Measurements from ENCODE around the gene S100A5.
"Not testable (repeated sequence)": the region's sequence is repeated elsewhere in the genome, so short reads cannot be mapped to it uniquely, and the experiment has no call there.

Gene S100A5

GRCh38 chr1:153567621-153568366 is 27.1 kb upstream of the S100A5 start:
- no peak for DNase-seq (ENCODE audit: insufficient read length, low spot score)
- FAIRE-seq = no peak

DNA sequence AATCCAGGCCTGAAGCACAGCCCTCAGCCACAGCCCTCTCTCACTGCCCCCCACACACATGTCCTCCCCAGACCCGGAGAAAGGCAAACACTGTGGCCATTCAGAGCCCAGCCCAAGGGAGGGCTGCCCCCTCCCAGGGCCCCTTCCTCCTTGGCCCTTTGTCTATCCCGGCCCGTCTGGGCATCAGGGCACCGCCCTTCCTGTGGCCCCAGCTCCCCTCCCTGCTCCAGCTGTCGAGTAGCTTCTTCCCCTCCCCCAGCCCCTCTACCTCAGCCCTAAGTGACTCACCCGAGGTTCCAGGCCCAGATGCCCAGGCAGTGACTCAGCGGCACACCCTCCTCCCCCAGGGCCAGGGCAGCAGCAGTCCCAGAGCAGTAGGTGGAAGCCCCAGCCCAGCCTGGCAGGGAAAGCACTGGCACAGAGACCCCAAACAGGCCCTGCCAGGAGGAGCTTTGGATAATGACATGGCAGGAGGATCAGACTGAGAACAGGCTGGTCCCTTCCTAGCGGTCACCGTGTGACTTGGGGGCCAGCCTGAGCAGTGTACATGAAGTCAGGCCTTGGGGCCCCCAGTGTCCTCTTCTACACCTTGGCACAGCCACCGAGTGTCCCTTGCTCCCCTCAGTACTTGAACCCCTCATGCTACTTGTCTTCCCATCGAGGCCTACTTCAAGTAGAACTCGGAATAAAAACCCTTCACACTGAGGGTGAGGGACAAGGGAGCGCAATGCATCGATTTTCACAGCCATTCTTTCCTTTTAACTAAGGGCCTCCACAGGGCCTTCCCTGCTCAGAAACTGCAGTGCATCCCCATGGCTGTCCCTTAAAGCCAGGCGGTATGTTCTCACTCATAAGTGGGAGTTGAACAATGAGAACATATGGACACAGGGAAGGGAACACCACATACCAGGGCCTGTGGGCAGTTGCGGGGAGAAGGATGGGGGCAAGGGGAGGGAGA is 26.0 kb upstream of the S100A5 start:
- DNase-seq (ENCODE audit: insufficient read length, low spot score) (peak; percentile 97), FAIRE-seq (peak; percentile 78)

DNA sequence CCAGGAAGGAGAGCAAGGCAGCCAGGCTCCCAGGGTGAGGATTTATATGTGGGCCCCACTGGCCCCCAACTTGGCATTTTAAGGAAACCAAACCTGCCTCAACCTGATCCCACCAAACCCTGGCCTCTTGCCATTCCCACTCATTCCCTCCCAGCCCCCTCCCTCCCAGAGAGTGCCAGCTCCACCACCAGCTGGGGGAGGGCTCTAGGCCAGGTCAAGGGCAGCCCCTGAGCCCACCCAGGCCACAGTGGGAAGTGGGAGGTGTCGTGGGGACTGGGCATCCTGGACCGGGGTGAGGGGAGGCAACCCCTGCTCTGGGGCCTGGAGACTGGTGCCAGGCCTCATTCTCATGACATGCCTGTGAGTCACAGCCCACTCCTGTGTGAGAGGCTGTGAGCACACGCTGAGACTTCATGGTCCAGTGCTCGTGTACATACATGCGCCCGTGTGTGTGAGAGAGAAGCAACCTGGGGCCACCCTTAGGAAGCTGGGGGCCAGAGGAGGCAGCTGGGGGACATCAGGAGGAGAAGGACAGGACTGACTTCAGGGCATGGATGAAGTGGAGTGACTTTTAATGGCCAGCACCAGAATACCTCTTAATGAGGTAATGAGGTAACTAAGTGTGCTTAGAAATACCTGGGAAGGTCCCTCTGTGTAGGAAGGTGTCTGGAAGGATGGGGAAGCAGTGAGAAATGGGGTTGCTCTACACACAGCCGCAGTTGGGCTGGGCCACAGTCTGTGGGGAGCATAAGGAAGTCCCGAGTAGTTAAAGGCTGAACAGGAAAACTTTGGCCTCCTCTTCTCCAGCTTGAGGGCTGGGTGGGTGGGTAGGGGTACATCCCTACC is 25.0 kb upstream of the S100A5 start, which contains the start of gene S100A2:
Gene S100A2 (minus strand): TSS at position 316 of the 846 bp plus-strand sequence. CDS start 1,967 bp downstream, outside the sequence.
- FAIRE-seq = no peak
- no peak for DNase-seq (ENCODE audit: insufficient read length, low spot score)

GRCh38 chr1:153563991-153564390 is 23.3 kb upstream of the S100A5 start:
- DNase-seq (ENCODE audit: insufficient read length, low spot score) = no peak
- FAIRE-seq = no peak

GRCh38 chr1:153563483-153563901 is 22.8 kb upstream of the S100A5 start:
- FAIRE-seq = no peak
- DNase-seq (ENCODE audit: insufficient read length, low spot score) = no peak

GRCh38 chr1:153562021-153562420 is 21.3 kb upstream of the S100A5 start:
- DNase-seq (ENCODE audit: insufficient read length, low spot score); FAIRE-seq: not testable (repeated sequence)

GRCh38 chr1:153561466-153561985 is 20.8 kb upstream of the S100A5 start:
- FAIRE-seq (no peak), DNase-seq (ENCODE audit: insufficient read length, low spot score) (no peak)

DNA sequence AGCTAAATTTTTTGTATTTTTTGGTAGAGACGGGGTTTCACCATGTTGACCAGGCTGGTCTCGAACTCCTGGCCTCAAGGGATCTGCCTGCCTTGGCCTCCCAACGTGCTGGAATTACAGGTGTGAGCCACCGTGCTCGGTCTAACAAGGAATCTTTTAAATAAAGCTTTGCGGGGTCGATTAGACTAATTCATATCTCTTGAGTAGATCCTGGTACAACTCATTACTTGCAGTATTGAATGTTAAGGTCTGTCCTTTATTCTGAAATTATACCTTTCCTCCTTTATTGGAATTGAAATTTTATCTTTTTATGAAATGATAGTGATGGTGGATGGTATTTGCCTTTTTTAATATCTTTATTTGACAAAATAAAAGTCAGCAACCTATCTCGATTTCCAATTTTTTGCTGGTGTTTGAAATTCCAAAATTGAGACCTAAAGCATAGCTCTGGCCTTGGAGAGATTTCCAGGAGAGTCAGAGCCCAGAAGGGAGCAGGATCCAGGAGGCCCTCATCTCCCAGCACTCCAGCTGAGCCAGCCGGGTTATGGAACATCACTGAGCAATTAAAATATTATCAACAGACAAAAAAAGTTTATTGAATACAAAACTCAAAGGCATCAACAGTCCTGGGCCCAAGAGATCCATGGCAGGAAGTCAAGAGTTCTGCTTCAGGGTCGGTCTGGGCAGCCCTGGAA is 20.2 kb upstream of the S100A5 start:
- no peak for FAIRE-seq

DNA sequence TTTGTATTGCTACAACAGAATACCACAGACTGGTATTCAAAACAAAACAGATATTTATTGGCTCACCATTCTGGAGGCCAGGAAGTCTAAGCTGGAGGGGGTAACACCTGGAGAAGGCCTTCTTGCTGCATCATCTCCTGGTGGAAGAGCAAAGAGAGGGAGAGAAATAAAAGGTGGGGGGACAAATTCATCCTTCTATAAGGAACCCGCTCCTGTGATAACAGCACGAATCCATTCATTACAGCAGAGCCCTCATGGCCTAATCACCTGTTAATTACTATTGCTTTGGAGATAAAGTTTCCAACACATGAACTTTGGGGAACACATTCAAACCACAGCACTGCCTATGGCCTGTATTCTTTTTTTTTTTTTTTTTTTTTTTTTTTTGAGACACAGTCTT is 19.5 kb upstream of the S100A5 start:
- DNase-seq (ENCODE audit: insufficient read length, low spot score) (no peak), FAIRE-seq (no peak)

More for the DNA sequence above, 20.2 kb upstream of the S100A5 start:
- DNase-seq (ENCODE audit: insufficient read length, low spot score) = no peak

- no peak for FAIRE-seq
Measured at GRCh38 chr1:153557877-153558276, 17.1 kb upstream of the S100A5 start.

GRCh38 chr1:153556348-153556747 is 15.6 kb upstream of the S100A5 start:
- DNase-seq (ENCODE audit: insufficient read length, low spot score) (no peak), FAIRE-seq (no peak)

More at GRCh38 chr1:153557877-153558276, 17.1 kb upstream of the S100A5 start:
- DNase-seq (ENCODE audit: insufficient read length, low spot score) = no peak

DNA sequence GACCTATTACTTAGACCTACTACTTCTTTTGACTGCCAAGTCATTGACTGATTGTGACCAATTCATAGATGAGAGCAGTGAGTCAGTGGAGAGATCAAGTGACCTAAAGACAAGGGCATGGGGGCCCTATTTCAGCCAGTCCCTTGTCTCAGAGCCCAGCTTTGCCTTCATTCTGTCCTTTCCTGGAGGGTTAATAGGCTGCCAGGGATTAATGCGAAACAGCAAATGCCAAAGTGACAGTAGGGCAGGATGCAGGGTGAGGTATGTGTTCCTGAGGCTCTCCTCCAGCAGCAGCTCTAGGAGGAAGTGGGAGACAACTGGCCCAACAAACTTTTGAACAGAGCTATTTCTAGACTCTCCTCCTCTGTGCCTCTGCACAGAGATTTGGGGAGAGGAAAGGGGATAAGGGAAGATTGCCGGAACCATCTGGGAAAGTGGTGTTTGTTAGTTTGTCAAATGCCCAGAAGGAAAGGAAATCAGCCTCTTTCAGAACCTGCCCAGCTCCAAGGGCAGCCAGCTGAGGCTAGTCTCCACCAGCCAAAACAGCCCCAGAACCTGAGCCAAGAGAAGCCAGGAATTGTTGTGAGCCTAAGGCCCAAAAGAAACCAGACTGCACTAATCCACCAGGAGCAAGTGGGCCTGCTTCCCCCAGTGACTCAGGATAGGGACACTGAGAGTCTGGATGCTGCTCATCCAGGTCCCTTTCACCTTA is 13.3 kb upstream of the S100A5 start:
- DNase-seq (ENCODE audit: insufficient read length, low spot score) (no peak), FAIRE-seq (no peak)

- no peak for FAIRE-seq
Measured at GRCh38 chr1:153553096-153553495, 12.4 kb upstream of the S100A5 start.

GRCh38 chr1:153552335-153552734 is 11.6 kb upstream of the S100A5 start:
- no peak for DNase-seq (ENCODE audit: insufficient read length, low spot score)

More at GRCh38 chr1:153553096-153553495, 12.4 kb upstream of the S100A5 start:
- no peak for DNase-seq (ENCODE audit: insufficient read length, low spot score)

GRCh38 chr1:153550827-153551500 is 10.2 kb upstream of the S100A5 start:
- FAIRE-seq = no peak
- DNase-seq (ENCODE audit: insufficient read length, low spot score) = no peak

More at GRCh38 chr1:153552335-153552734, 11.6 kb upstream of the S100A5 start:
- no peak for FAIRE-seq

DNA sequence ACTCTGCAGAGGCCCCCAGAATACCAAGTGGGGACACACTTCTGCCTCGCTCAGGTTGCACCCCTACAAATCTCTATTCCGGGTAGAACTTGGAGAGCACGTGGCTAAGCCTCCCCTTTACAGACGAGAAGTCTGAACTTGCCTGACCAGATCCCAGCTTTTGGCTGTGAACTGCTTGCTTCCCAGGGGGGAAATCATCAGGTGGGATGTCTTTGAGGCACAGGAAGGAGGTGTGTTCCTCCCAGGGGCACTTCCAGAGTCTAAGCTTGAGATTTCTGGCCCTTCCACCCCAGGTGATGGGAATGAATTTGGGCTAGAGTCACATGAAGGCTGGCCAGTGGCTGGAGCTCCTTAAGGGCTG is 9.6 kb upstream of the S100A5 start:
- FAIRE-seq (no peak), DNase-seq (ENCODE audit: insufficient read length, low spot score) (no peak)

DNA sequence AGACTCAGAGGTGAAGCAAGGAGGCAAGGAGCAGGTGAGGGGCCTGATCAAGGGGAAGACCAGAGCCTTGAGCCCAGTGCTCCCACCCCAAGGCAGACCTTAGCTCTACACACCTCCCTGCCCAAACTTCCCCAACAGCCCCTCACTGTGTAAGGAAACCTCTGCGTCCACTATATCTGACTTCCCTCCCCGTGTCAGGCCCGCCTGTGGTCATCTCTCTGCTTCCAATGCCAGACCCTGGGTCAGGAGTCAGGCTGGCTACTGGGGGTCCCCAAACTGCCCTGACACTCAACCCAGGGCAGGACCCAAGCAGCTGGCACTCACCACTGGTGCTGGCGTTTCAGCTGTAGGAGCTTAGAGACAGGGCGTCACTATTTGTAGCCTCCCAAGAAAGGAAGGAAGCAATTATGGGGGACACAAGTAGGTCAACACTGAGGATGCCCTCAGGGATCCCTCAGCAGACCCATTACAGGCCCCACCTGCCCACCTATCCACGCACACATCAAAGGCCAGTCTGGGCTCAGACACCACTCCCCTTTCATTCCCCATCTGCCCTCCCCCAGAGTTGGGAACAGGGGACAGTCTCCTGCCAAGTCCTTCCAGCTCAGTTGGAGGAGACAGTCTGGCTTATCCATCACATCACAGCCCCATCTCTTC is 9.1 kb upstream of the S100A5 start:
- DNase-seq (ENCODE audit: insufficient read length, low spot score) (no peak), FAIRE-seq (no peak)
